Keratinocyte (primary cell): Measurements from ENCODE around the gene FCER2. TPM values are rescaled to one million over a fixed set of nuclear protein-coding genes. Genes with fewer than 3 reads are reported as not detected.

Experiments
- DNase-seq: peaks from one replicate; pipeline ENCODE4 v3.0.0-alpha.2; 2011; ENCODE audit warnings: low read depth, missing footprints, low spot score
- FAIRE-seq: peaks from 2 replicates; lab custom pipeline; 2011; peaks lifted over from hg19 to GRCh38; lab: Jason Lieb, UNC
- H2AFZ ChIP-seq: 2 replicates; pipeline ENCODE4 v1.6.0; 2012; ENCODE audit warnings: low read length, control low read depth, inconsistent platforms; ENCODE audit not compliant: control insufficient read depth
- H3K27ac ChIP-seq: 2 replicates; pipeline ENCODE4 v1.5.1; 2011; ENCODE audit warnings: low read length; ENCODE audit not compliant: control insufficient read depth, insufficient read depth
- H3K27me3 ChIP-seq: 3 replicates; pipeline ENCODE4 v1.6.0; 2011; ENCODE audit warnings: low read length; ENCODE audit not compliant: control insufficient read depth, insufficient read depth; ENCODE audit errors: extremely low read depth
- H3K36me3 ChIP-seq, 2 experiments: 2 replicates in 1 of 2; 3 replicates in 1 of 2; pipeline ENCODE4 v1.5.1; 2011; ENCODE audit warnings: low read length in 2 of 2, mild to moderate bottlenecking in 1 of 2; ENCODE audit not compliant: control insufficient read depth in 2 of 2, insufficient read depth in 2 of 2; ENCODE audit errors: extremely low read depth in 1 of 2
- H3K4me1 ChIP-seq: 3 replicates; pipeline ENCODE4 v1.5.1; 2011; ENCODE audit warnings: low read length; ENCODE audit not compliant: control insufficient read depth, insufficient read depth; ENCODE audit errors: extremely low read depth
- H3K4me2 ChIP-seq: 3 replicates; pipeline ENCODE4 v1.6.0; 2011; ENCODE audit warnings: low read depth, low read length; ENCODE audit not compliant: control insufficient read depth, insufficient read depth; ENCODE audit errors: extremely low read depth
- H3K4me3 ChIP-seq, 3 experiments: fragments of 200-600 bp in 1 of 3; sonication (generic) in 1 of 3; 2 replicates in 2 of 3; 3 replicates in 1 of 3; pipeline ENCODE4 v1.5.1; 2011 to 2016; ENCODE audit warnings: low read length in 3 of 3, mild to moderate bottlenecking in 3 of 3, control low read depth in 2 of 3, inconsistent platforms in 1 of 3, low read depth in 1 of 3, mixed read lengths in 1 of 3, mixed run types in 1 of 3, moderate library complexity in 1 of 3; ENCODE audit not compliant: control insufficient read depth in 2 of 3, insufficient read depth in 2 of 3; ENCODE audit errors: extremely low read depth in 1 of 3
- H3K79me2 ChIP-seq: 2 replicates; pipeline ENCODE4 v1.6.0; 2012; ENCODE audit warnings: low read length; ENCODE audit not compliant: control insufficient read depth, insufficient read depth
- H3K9ac ChIP-seq: 3 replicates; pipeline ENCODE4 v1.6.0; 2011; ENCODE audit warnings: low read length; ENCODE audit not compliant: control insufficient read depth, insufficient read depth; ENCODE audit errors: extremely low read depth
- H3K9me1 ChIP-seq: 3 replicates; pipeline ENCODE4 v1.6.0; 2011; ENCODE audit warnings: low read length; ENCODE audit not compliant: control insufficient read depth, insufficient read depth; ENCODE audit errors: extremely low read depth
- H3K9me3 ChIP-seq: 2 replicates; pipeline ENCODE4 v1.5.1; 2012; ENCODE audit warnings: low read depth, low read length; ENCODE audit not compliant: control insufficient read depth
- H4K20me1 ChIP-seq: 3 replicates; pipeline ENCODE4 v1.6.0; 2011; ENCODE audit warnings: low read length; ENCODE audit not compliant: control insufficient read depth, insufficient read depth; ENCODE audit errors: extremely low read depth
- EZH2 ChIP-seq: IDR thresholded peaks from one replicate; pipeline ENCODE4 v1.6.1; 2012; ENCODE audit warnings: inconsistent platforms, mild to moderate bottlenecking, low read length, moderate library complexity
- dilution Hi-C: fragments of 300-500 bp; cut with MboI; formaldehyde crosslinking; loops from one replicate; pipeline ENCODE4 v1.7.0; 2020; ENCODE audit warnings: low sequenced_read_pairs; ENCODE audit not compliant: extremely low pct_ligation_motif_present
- polyA plus RNA-seq, 5 experiments: library from polyadenylated mRNA; depleted of rRNA in 3 of 5; stranded (reverse) in 3 of 5; stranded (forward) in 1 of 5; unstranded in 1 of 5; fragments of >200 nt; gene quantifications; 1 replicate in 1 of 5; 2 replicates in 3 of 5; 3 replicates in 1 of 5; pipeline versions ENCODE4 v1.2.1 to v1.2.3, GENCODE V29; 2011 to 2012; ENCODE audit warnings: missing spikeins in 2 of 5, low read depth in 1 of 5, low replicate concordance in 1 of 5
- TF ChIP-seq, protein P1 (sequence below), 3 experiments: IDR thresholded peaks in 1 of 3; conservative IDR thresholded peaks in 1 of 3; optimal IDR thresholded peaks in 1 of 3; 2 replicates in 2 of 3; 3 replicates in 1 of 3; pipeline versions ENCODE3 to v1.5.1; 2011; ENCODE audit warnings: low read length in 3 of 3, mild to moderate bottlenecking in 3 of 3, moderate library complexity in 2 of 3, control low read depth in 1 of 3, inconsistent platforms in 1 of 3; ENCODE audit not compliant: insufficient read depth in 2 of 3; ENCODE audit errors: extremely low read depth in 1 of 3

FCER2 gene
- polyA plus RNA-seq, 1 donor (not counting 4 experiments of a cell fraction or from before 2014, with no cell fraction given), result not detected

DNA sequence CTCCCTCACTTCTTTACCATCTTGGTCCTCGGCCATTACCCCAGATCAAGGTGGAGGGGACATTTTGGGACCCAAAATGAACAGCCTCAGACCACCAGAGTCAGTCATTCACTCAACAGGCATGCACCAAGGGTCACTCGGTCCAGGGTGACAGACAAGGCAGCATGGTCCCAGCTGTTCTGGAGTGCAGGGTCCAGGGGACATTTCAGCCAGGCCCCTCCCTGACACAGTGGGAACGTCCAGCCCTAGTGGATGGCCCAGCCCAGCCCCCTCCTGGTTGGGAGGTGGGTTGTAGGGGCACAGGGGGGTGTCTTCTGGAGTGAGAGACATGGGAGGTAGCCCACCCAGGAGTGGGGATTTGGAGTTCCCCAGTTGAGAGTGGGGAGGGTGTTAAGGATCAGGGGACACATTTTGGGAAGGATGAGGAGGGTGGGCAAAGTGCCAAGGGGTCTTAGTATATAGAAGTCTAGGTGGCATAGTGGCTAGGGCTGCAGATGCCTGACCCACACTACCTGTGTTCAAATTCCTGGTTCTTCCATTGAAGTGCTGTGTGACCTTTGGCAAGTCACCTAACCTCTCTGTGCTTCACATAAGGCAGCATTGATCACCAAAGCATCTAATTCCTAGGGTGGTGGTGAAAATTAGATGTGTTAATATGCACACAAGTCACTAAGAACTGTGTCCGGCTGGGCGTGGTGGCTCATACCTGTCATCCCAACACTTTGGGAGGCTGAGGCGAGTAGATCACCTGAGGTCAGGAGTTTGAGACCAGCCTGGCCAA, 2.5 kb upstream of the FCER2 start:
- no peaks in the 10 kb centered on the region for H3K79me2 ChIP-seq
- no peak for FAIRE-seq
- H3K36me3 ChIP-seq, result no peaks in the 10 kb centered on the region
- no peak overlapping the region for H3K4me3 ChIP-seq
- TF ChIP-seq, protein P1, sequence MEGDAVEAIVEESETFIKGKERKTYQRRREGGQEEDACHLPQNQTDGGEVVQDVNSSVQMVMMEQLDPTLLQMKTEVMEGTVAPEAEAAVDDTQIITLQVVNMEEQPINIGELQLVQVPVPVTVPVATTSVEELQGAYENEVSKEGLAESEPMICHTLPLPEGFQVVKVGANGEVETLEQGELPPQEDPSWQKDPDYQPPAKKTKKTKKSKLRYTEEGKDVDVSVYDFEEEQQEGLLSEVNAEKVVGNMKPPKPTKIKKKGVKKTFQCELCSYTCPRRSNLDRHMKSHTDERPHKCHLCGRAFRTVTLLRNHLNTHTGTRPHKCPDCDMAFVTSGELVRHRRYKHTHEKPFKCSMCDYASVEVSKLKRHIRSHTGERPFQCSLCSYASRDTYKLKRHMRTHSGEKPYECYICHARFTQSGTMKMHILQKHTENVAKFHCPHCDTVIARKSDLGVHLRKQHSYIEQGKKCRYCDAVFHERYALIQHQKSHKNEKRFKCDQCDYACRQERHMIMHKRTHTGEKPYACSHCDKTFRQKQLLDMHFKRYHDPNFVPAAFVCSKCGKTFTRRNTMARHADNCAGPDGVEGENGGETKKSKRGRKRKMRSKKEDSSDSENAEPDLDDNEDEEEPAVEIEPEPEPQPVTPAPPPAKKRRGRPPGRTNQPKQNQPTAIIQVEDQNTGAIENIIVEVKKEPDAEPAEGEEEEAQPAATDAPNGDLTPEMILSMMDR (optimal IDR thresholded peaks at IDR 0.05 in 1 of 3, IDR thresholded peaks at IDR 0.05 in 1 of 3, conservative IDR thresholded peaks at IDR 0.05 in 1 of 3; ENCODE audit: extremely low read depth in 1 of 3, insufficient read depth in 2 of 3, low read length in 3 of 3), result no peak
- no peak for TF ChIP-seq EZH2
- H3K27me3 ChIP-seq, result no peaks in the 10 kb centered on the region
- H3K9me1 ChIP-seq, result no peaks in the 10 kb centered on the region
- H2AFZ ChIP-seq, result no peak overlapping the region
- no peaks in the 10 kb centered on the region for H3K9me3 ChIP-seq
- H3K4me2 ChIP-seq, result no peak overlapping the region
- H3K4me1 ChIP-seq, result no peaks in the 10 kb centered on the region
- dilution Hi-C loops, result no loop called here
- H3K27ac ChIP-seq, result no peak overlapping the region
- no peak for DNase-seq
- no peaks in the 10 kb centered on the region for H4K20me1 ChIP-seq
- H3K9ac ChIP-seq, result no peak overlapping the region

DNA sequence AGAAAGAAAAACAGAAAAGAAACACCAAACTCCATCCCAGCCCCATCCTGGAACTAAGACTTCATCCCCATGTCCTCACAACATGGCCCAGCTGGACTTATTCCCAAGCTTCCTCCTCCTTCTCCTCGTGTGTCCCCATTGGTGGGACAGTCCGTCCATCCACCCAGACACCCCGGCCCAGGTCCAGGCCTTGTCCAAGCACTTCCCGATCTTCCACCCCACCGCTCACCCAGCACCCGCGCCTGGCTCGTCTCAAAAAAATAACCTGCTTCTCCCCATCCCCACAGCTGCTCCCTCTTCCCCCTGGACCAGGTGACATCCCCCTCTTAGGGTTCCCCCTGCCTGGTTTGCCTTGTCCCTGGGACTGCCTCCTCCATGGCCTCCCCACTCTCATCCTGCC, 1.4 kb upstream of the FCER2 start:
- Histone ChIP-seq H3K9ac (no peak overlapping the region), H4K20me1 (no peaks in the 10 kb centered on the region), H3K27ac (no peak overlapping the region), H3K4me1 (no peaks in the 10 kb centered on the region), H3K79me2 (no peaks in the 10 kb centered on the region), H3K9me3 (no peaks in the 10 kb centered on the region), H3K9me1 (no peaks in the 10 kb centered on the region), H3K27me3 (peaks cover 10% of the 10 kb centered on the region), H3K36me3 (no peaks in the 10 kb centered on the region), H3K4me3 (no peak overlapping the region), H2AFZ (no peak overlapping the region), H3K4me2 (no peak overlapping the region)
- no peak for TF ChIP-seq EZH2
- TF ChIP-seq, protein P1 (optimal IDR thresholded peaks at IDR 0.05 in 1 of 3, IDR thresholded peaks at IDR 0.05 in 1 of 3, conservative IDR thresholded peaks at IDR 0.05 in 1 of 3; ENCODE audit: extremely low read depth in 1 of 3, insufficient read depth in 2 of 3, low read length in 3 of 3), result no peak
- no peak for DNase-seq
- no peak for FAIRE-seq
- dilution Hi-C loops, result no loop called here
